Measurements from ENCODE around the gene CTTN.

Gene CTTN

GRCh38 chr11:70470127-70470526 is 71.8 kb downstream of the CTTN start:
- H3K27me3 ChIP-seq (ENCODE audit: control insufficient read depth in 1 of 2, insufficient read depth in 1 of 2, low read length in 2 of 2), result peaks cover 9 to 14% of the 10 kb centered on the region in 2 experiments
- H3K18ac ChIP-seq (ENCODE audit: low read depth in 1 of 2, low read length in 2 of 2), result no peak overlapping the region
- no peak overlapping the region for H3K4me3 ChIP-seq (ENCODE audit: insufficient read depth in 1 of 2, low read depth in 1 of 2, low read length in 2 of 2)
- no peak overlapping the region for H4K8ac ChIP-seq (ENCODE audit: low read length)
- no peak overlapping the region for H3K4me2 ChIP-seq (ENCODE audit: low read length, poor library complexity, severe bottlenecking)
- H2AFZ ChIP-seq (ENCODE audit: low read depth, low read length), result no peak overlapping the region
- H3K79me1 ChIP-seq (replicated peaks; ENCODE audit: low read length, poor library complexity, severe bottlenecking), result no peaks in the 10 kb centered on the region
- H3K36me3 ChIP-seq (ENCODE audit: control insufficient read depth in 1 of 2, insufficient read depth in 2 of 2, low read depth in 1 of 2, low read length in 2 of 2), result peaks cover 7 to 9% of the 10 kb centered on the region in 2 experiments
- H3K23ac ChIP-seq (ENCODE audit: low read length in 2 of 2), result no peak overlapping the region
- no peak overlapping the region for H3K9ac ChIP-seq (ENCODE audit: low read length)
- no peak overlapping the region for H3K27ac ChIP-seq (ENCODE audit: low read length, poor library complexity, severe bottlenecking)
- H4K91ac ChIP-seq (ENCODE audit: low read length), result no peak overlapping the region
- no peak overlapping the region for H3K4ac ChIP-seq (ENCODE audit: low read depth in 1 of 2, low read length in 2 of 2)
- DNase-seq, result peak; percentile 65
- H2AK5ac ChIP-seq (ENCODE audit: low read length, severe bottlenecking), result no peak overlapping the region
- H2BK5ac ChIP-seq (ENCODE audit: low read depth, low read length, poor library complexity, severe bottlenecking), result no peak overlapping the region
- WGBS, result 90% methylated on average over 5 of the region's 6 CpGs
- no peaks in the 10 kb centered on the region for H3K9me3 ChIP-seq (ENCODE audit: control insufficient read depth, low read length)
- no peak overlapping the region for H2BK15ac ChIP-seq (ENCODE audit: low read depth, poor library complexity, severe bottlenecking)
- peaks cover 8% of the 10 kb centered on the region for H3K4me1 ChIP-seq (ENCODE audit: control insufficient read depth, insufficient read depth, low read depth, low read length)
- no peak overlapping the region for H2BK120ac ChIP-seq (ENCODE audit: low read depth, low read length)
- H2BK12ac ChIP-seq (ENCODE audit: low read length in 2 of 2), result no peak overlapping the region
- no peak overlapping the region for H3K14ac ChIP-seq (ENCODE audit: low read length in 2 of 2)

- H3K4ac ChIP-seq (ENCODE audit: low read depth in 1 of 2, low read length in 2 of 2), result no peak overlapping the region
- no peak overlapping the region for H3K4me3 ChIP-seq (ENCODE audit: insufficient read depth in 1 of 2, low read depth in 1 of 2, low read length in 2 of 2)
- 44% methylated on average over 6 of the region's 7 CpGs for WGBS
- no peak overlapping the region for H2BK12ac ChIP-seq (ENCODE audit: low read length in 2 of 2)
- peaks cover 6 to 7% of the 10 kb centered on the region in 2 experiments for H3K27me3 ChIP-seq (ENCODE audit: control insufficient read depth in 1 of 2, insufficient read depth in 1 of 2, low read length in 2 of 2)
- H4K8ac ChIP-seq (ENCODE audit: low read length), result no peak overlapping the region
- H2BK5ac ChIP-seq (ENCODE audit: low read depth, low read length, poor library complexity, severe bottlenecking), result no peak overlapping the region
- H2AFZ ChIP-seq (ENCODE audit: low read depth, low read length), result no peak overlapping the region
- no peak overlapping the region for H3K18ac ChIP-seq (ENCODE audit: low read depth in 1 of 2, low read length in 2 of 2)
- no peak overlapping the region for H3K27ac ChIP-seq (ENCODE audit: low read length, poor library complexity, severe bottlenecking)
- H2BK15ac ChIP-seq (ENCODE audit: low read depth, poor library complexity, severe bottlenecking), result no peak overlapping the region
- H2AK5ac ChIP-seq (ENCODE audit: low read length, severe bottlenecking), result no peak overlapping the region
- no peak overlapping the region for H3K23ac ChIP-seq (ENCODE audit: low read length in 2 of 2)
- H3K9ac ChIP-seq (ENCODE audit: low read length), result no peak overlapping the region
- no peaks in the 10 kb centered on the region for H3K9me3 ChIP-seq (ENCODE audit: control insufficient read depth, low read length)
- H3K14ac ChIP-seq (ENCODE audit: low read length in 2 of 2), result no peak overlapping the region
- DNase-seq, result peak; percentile 30
- no peak overlapping the region for H4K91ac ChIP-seq (ENCODE audit: low read length)
- H3K4me2 ChIP-seq (ENCODE audit: low read length, poor library complexity, severe bottlenecking), result no peak overlapping the region
- H3K36me3 ChIP-seq (ENCODE audit: control insufficient read depth in 1 of 2, insufficient read depth in 2 of 2, low read depth in 1 of 2, low read length in 2 of 2), result peaks cover 7 to 9% of the 10 kb centered on the region in 2 experiments
- no peaks in the 10 kb centered on the region for H3K79me1 ChIP-seq (replicated peaks; ENCODE audit: low read length, poor library complexity, severe bottlenecking)
- H3K4me1 ChIP-seq (ENCODE audit: control insufficient read depth, insufficient read depth, low read depth, low read length), result peaks cover 8% of the 10 kb centered on the region
- no peak overlapping the region for H2BK120ac ChIP-seq (ENCODE audit: low read depth, low read length)
These were observed 72.9 kb downstream of the CTTN start for GRCh38 chr11:70471254-70471653.

GRCh38 chr11:70472240-70472639 is 73.9 kb downstream of the CTTN start:
- Histone ChIP-seq H2AFZ (ENCODE audit: low read depth, low read length) (no peak overlapping the region), H3K14ac (ENCODE audit: low read length in 2 of 2) (no peak overlapping the region), H3K4ac (ENCODE audit: low read depth in 1 of 2, low read length in 2 of 2) (no peak overlapping the region), H3K18ac (ENCODE audit: low read depth in 1 of 2, low read length in 2 of 2) (no peak overlapping the region), H3K27me3 (ENCODE audit: control insufficient read depth in 1 of 2, insufficient read depth in 1 of 2, low read length in 2 of 2) (peaks cover 6 to 7% of the 10 kb centered on the region in 2 experiments), H2AK5ac (ENCODE audit: low read length, severe bottlenecking) (no peak overlapping the region), H3K27ac (ENCODE audit: low read length, poor library complexity, severe bottlenecking) (no peak overlapping the region), H3K4me1 (ENCODE audit: control insufficient read depth, insufficient read depth, low read depth, low read length) (peaks cover 1% of the 10 kb centered on the region), H3K4me3 (ENCODE audit: insufficient read depth in 1 of 2, low read depth in 1 of 2, low read length in 2 of 2) (no peak overlapping the region), H2BK12ac (ENCODE audit: low read length in 2 of 2) (no peak overlapping the region), H3K23ac (ENCODE audit: low read length in 2 of 2) (no peak overlapping the region), H3K79me1 (replicated peaks; ENCODE audit: low read length, poor library complexity, severe bottlenecking) (no peaks in the 10 kb centered on the region), H2BK5ac (ENCODE audit: low read depth, low read length, poor library complexity, severe bottlenecking) (no peak overlapping the region), H3K9me3 (ENCODE audit: control insufficient read depth, low read length) (no peaks in the 10 kb centered on the region), H3K36me3 (ENCODE audit: control insufficient read depth in 1 of 2, insufficient read depth in 2 of 2, low read depth in 1 of 2, low read length in 2 of 2) (peaks cover 7 to 9% of the 10 kb centered on the region in 2 experiments), H2BK120ac (ENCODE audit: low read depth, low read length) (no peak overlapping the region), H3K4me2 (ENCODE audit: low read length, poor library complexity, severe bottlenecking) (no peak overlapping the region), H2BK15ac (ENCODE audit: low read depth, poor library complexity, severe bottlenecking) (no peak overlapping the region), H4K8ac (ENCODE audit: low read length) (no peak overlapping the region), H4K91ac (ENCODE audit: low read length) (no peak overlapping the region), H3K9ac (ENCODE audit: low read length) (no peak overlapping the region)
- DNase-seq, result no peak
- WGBS, result 91% methylated on average over 9 of the region's 9 CpGs

- Histone ChIP-seq H3K79me1 (replicated peaks; ENCODE audit: low read length, poor library complexity, severe bottlenecking) (no peaks in the 10 kb centered on the region), H3K14ac (ENCODE audit: low read length in 2 of 2) (no peak overlapping the region), H3K23ac (ENCODE audit: low read length in 2 of 2) (no peak overlapping the region), H3K27me3 (ENCODE audit: control insufficient read depth in 1 of 2, insufficient read depth in 1 of 2, low read length in 2 of 2) (peaks cover 6 to 7% of the 10 kb centered on the region in 2 experiments), H4K8ac (ENCODE audit: low read length) (no peak overlapping the region), H3K18ac (ENCODE audit: low read depth in 1 of 2, low read length in 2 of 2) (no peak overlapping the region), H3K9me3 (ENCODE audit: control insufficient read depth, low read length) (no peaks in the 10 kb centered on the region), H2BK12ac (ENCODE audit: low read length in 2 of 2) (no peak overlapping the region), H3K4me3 (ENCODE audit: insufficient read depth in 1 of 2, low read depth in 1 of 2, low read length in 2 of 2) (no peak overlapping the region), H4K91ac (ENCODE audit: low read length) (no peak overlapping the region), H2AFZ (ENCODE audit: low read depth, low read length) (no peak overlapping the region), H2BK15ac (ENCODE audit: low read depth, poor library complexity, severe bottlenecking) (no peak overlapping the region), H3K9ac (ENCODE audit: low read length) (no peak overlapping the region), H3K27ac (ENCODE audit: low read length, poor library complexity, severe bottlenecking) (no peak overlapping the region), H3K4ac (ENCODE audit: low read depth in 1 of 2, low read length in 2 of 2) (no peak overlapping the region), H3K36me3 (ENCODE audit: control insufficient read depth in 1 of 2, insufficient read depth in 2 of 2, low read depth in 1 of 2, low read length in 2 of 2) (peaks cover 7 to 9% of the 10 kb centered on the region in 2 experiments), H2BK120ac (ENCODE audit: low read depth, low read length) (no peak overlapping the region), H2AK5ac (ENCODE audit: low read length, severe bottlenecking) (no peak overlapping the region), H3K4me2 (ENCODE audit: low read length, poor library complexity, severe bottlenecking) (no peak overlapping the region), H2BK5ac (ENCODE audit: low read depth, low read length, poor library complexity, severe bottlenecking) (no peak overlapping the region), H3K4me1 (ENCODE audit: control insufficient read depth, insufficient read depth, low read depth, low read length) (peaks cover 1% of the 10 kb centered on the region)
- 84% methylated on average over 22 of the region's 22 CpGs for WGBS
- no peak for DNase-seq
These were observed 75.0 kb downstream of the CTTN start for GRCh38 chr11:70473186-70473872.

All from mesenchymal stem cell (in vitro differentiated cells and primary cell).